Measurements from ENCODE around the gene SPDYE1.
"Not testable (repeated sequence)": the region's sequence is repeated elsewhere in the genome, so short reads cannot be mapped to it uniquely, and the experiment has no call there.

Gene SPDYE1

GRCh38 chr7:43974033-43974573 lies 23.6 kb upstream of the SPDYE1 start:
- not testable (repeated sequence) for H3K9ac ChIP-seq (ENCODE audit: low read length); H3K9me3 ChIP-seq (ENCODE audit: low read length); H4K20me1 ChIP-seq (ENCODE audit: insufficient read depth, low read length); H3K27ac ChIP-seq (ENCODE audit: low read depth, low read length, poor library complexity, severe bottlenecking); H3K79me2 ChIP-seq (ENCODE audit: insufficient read depth, low read length); H3K9me2 ChIP-seq (ENCODE audit: low read depth, low read length); H3K4me1 ChIP-seq (ENCODE audit: insufficient read depth, low read length, severe bottlenecking); H3F3A ChIP-seq (ENCODE audit: insufficient read depth, low read length); H3K4me3 ChIP-seq (ENCODE audit: low read depth, low read length, poor library complexity, severe bottlenecking); H3K27me3 ChIP-seq (ENCODE audit: insufficient read depth, low read length); H3K4me2 ChIP-seq (ENCODE audit: low read length); H3K36me3 ChIP-seq (ENCODE audit: insufficient read depth, low read length); H2AFZ ChIP-seq (ENCODE audit: low read length)

- H3F3A ChIP-seq (ENCODE audit: insufficient read depth, low read length); H4K20me1 ChIP-seq (ENCODE audit: insufficient read depth, low read length); H3K27ac ChIP-seq (ENCODE audit: low read depth, low read length, poor library complexity, severe bottlenecking); H3K4me2 ChIP-seq (ENCODE audit: low read length); H2AFZ ChIP-seq (ENCODE audit: low read length); H3K9me3 ChIP-seq (ENCODE audit: low read length); H3K9ac ChIP-seq (ENCODE audit: low read length); H3K4me1 ChIP-seq (ENCODE audit: insufficient read depth, low read length, severe bottlenecking); H3K79me2 ChIP-seq (ENCODE audit: insufficient read depth, low read length); H3K4me3 ChIP-seq (ENCODE audit: low read depth, low read length, poor library complexity, severe bottlenecking); H3K27me3 ChIP-seq (ENCODE audit: insufficient read depth, low read length); H3K36me3 ChIP-seq (ENCODE audit: insufficient read depth, low read length); H3K9me2 ChIP-seq (ENCODE audit: low read depth, low read length): not testable (repeated sequence)
Measured at GRCh38 chr7:43974725-43975482, 22.8 kb upstream of the SPDYE1 start.

GRCh38 chr7:43977525-43977924 lies 20.2 kb upstream of the SPDYE1 start:
- H3K4me1 ChIP-seq (ENCODE audit: insufficient read depth, low read length, severe bottlenecking): no peaks in the 10 kb centered on the region

GRCh38 chr7:43978102-43978501 lies 19.6 kb upstream of the SPDYE1 start:
- H3K79me2 ChIP-seq (ENCODE audit: insufficient read depth, low read length); H3K4me2 ChIP-seq (ENCODE audit: low read length); H3K36me3 ChIP-seq (ENCODE audit: insufficient read depth, low read length); H2AFZ ChIP-seq (ENCODE audit: low read length); H3K9ac ChIP-seq (ENCODE audit: low read length); H3F3A ChIP-seq (ENCODE audit: insufficient read depth, low read length); H4K20me1 ChIP-seq (ENCODE audit: insufficient read depth, low read length); H3K4me3 ChIP-seq (ENCODE audit: low read depth, low read length, poor library complexity, severe bottlenecking); H3K27ac ChIP-seq (ENCODE audit: low read depth, low read length, poor library complexity, severe bottlenecking); H3K9me3 ChIP-seq (ENCODE audit: low read length); H3K4me1 ChIP-seq (ENCODE audit: insufficient read depth, low read length, severe bottlenecking); H3K9me2 ChIP-seq (ENCODE audit: low read depth, low read length); H3K27me3 ChIP-seq (ENCODE audit: insufficient read depth, low read length): not testable (repeated sequence)

More at GRCh38 chr7:43977525-43977924, 20.2 kb upstream of the SPDYE1 start:
- no peak overlapping the region for H3K9ac ChIP-seq (ENCODE audit: low read length)
- H3K27me3 ChIP-seq (ENCODE audit: insufficient read depth, low read length): no peaks in the 10 kb centered on the region
- no peaks in the 10 kb centered on the region for H3K36me3 ChIP-seq (ENCODE audit: insufficient read depth, low read length)
- TF ChIP-seq CTCF (IDR thresholded peaks at IDR 0.05; ENCODE audit: low read length): no peak
- no peak for TF ChIP-seq EZH2 (IDR thresholded peaks at IDR 0.05; ENCODE audit: borderline replicate concordance, low read length)
- no peaks in the 10 kb centered on the region for H3K9me3 ChIP-seq (ENCODE audit: low read length)
- H3K4me2 ChIP-seq (ENCODE audit: low read length): no peak overlapping the region
- H4K20me1 ChIP-seq (ENCODE audit: insufficient read depth, low read length): no peaks in the 10 kb centered on the region
- H3K27ac ChIP-seq (ENCODE audit: low read depth, low read length, poor library complexity, severe bottlenecking): no peak overlapping the region
- H3F3A ChIP-seq (ENCODE audit: insufficient read depth, low read length): no peaks in the 10 kb centered on the region
- no peak overlapping the region for H3K4me3 ChIP-seq (ENCODE audit: low read depth, low read length, poor library complexity, severe bottlenecking)
- H3K9me2 ChIP-seq (ENCODE audit: low read depth, low read length): no peaks in the 10 kb centered on the region
- H2AFZ ChIP-seq (ENCODE audit: low read length): no peak overlapping the region
- H3K79me2 ChIP-seq (ENCODE audit: insufficient read depth, low read length): no peaks in the 10 kb centered on the region

GRCh38 chr7:43982848-43983247 lies 14.8 kb upstream of the SPDYE1 start:
- H3K4me2 ChIP-seq (ENCODE audit: low read length); H3K4me1 ChIP-seq (ENCODE audit: insufficient read depth, low read length, severe bottlenecking); H3K27me3 ChIP-seq (ENCODE audit: insufficient read depth, low read length); H3K79me2 ChIP-seq (ENCODE audit: insufficient read depth, low read length); H2AFZ ChIP-seq (ENCODE audit: low read length); H3K36me3 ChIP-seq (ENCODE audit: insufficient read depth, low read length); H3K4me3 ChIP-seq (ENCODE audit: low read depth, low read length, poor library complexity, severe bottlenecking); H3K9ac ChIP-seq (ENCODE audit: low read length); H4K20me1 ChIP-seq (ENCODE audit: insufficient read depth, low read length); H3K9me3 ChIP-seq (ENCODE audit: low read length); H3F3A ChIP-seq (ENCODE audit: insufficient read depth, low read length); H3K9me2 ChIP-seq (ENCODE audit: low read depth, low read length); H3K27ac ChIP-seq (ENCODE audit: low read depth, low read length, poor library complexity, severe bottlenecking): not testable (repeated sequence)

Data from OCI-LY1 (cell line).